SH-SY5Y (cell line): Measurements from ENCODE around the gene CACNG4.

Source experiments
- GATA2 ChIP-seq: IDR thresholded peaks from 2 replicates; pipeline ENCODE4 v1.6.1; 2011; ENCODE audit warnings: mild to moderate bottlenecking, low read depth, low read length
- GATA3 ChIP-seq: IDR thresholded peaks from 2 replicates; pipeline ENCODE4 v1.6.1; 2011; ENCODE audit warnings: low read depth, mild to moderate bottlenecking, low read length, moderate library complexity

- no peak for TF ChIP-seq GATA2
- TF ChIP-seq GATA3 = no peak
These were observed 67.9 kb downstream of the CACNG4 start for GRCh38 chr17:67032382-67032781.
